ENCODE results near the gene PRR11.

Gene PRR11

DNA sequence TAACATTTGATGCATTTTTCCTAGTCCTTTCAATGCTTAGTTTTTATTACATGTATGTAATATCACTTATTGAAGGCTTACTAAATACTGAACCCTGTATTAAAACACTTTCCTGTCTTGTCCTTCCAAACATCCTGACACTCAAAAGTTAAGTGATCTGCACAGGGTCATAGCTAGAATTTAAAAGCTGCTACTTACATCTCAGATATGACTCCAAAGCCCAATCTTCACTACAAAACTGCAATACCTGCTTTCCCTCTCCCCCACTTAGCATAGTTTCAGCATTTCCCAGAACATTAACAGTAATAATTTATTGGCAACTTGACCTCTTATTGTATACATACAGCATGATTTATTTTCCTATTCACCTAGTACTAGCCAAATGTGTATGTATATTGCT, 44.6 kb upstream of the PRR11 start:
- Histone ChIP-seq H3K4me3 (ENCODE audit: low read depth in 1 of 2, low read length in 1 of 2) (no peak overlapping the region), H3K9me3 (no peaks in the 10 kb centered on the region), H3K27ac (no peak overlapping the region), H3K27me3 (no peaks in the 10 kb centered on the region), H3K36me3 (peaks cover 11% of the 10 kb centered on the region), H3K4me1 (ENCODE audit: control insufficient read depth in 1 of 2, insufficient read depth in 1 of 2, low read depth in 1 of 2, low read length in 1 of 2) (peaks cover 8 to 11% of the 10 kb centered on the region in 2 experiments)
- TF ChIP-seq, protein P1, sequence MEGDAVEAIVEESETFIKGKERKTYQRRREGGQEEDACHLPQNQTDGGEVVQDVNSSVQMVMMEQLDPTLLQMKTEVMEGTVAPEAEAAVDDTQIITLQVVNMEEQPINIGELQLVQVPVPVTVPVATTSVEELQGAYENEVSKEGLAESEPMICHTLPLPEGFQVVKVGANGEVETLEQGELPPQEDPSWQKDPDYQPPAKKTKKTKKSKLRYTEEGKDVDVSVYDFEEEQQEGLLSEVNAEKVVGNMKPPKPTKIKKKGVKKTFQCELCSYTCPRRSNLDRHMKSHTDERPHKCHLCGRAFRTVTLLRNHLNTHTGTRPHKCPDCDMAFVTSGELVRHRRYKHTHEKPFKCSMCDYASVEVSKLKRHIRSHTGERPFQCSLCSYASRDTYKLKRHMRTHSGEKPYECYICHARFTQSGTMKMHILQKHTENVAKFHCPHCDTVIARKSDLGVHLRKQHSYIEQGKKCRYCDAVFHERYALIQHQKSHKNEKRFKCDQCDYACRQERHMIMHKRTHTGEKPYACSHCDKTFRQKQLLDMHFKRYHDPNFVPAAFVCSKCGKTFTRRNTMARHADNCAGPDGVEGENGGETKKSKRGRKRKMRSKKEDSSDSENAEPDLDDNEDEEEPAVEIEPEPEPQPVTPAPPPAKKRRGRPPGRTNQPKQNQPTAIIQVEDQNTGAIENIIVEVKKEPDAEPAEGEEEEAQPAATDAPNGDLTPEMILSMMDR (IDR thresholded peaks at IDR 0.05), result no peak

GRCh38 chr17:59111539-59111938, 44.0 kb upstream of the PRR11 start:
- Histone ChIP-seq H3K27me3 (no peaks in the 10 kb centered on the region), H3K4me3 (ENCODE audit: low read depth in 1 of 2, low read length in 1 of 2) (no peak overlapping the region), H3K4me1 (ENCODE audit: control insufficient read depth in 1 of 2, insufficient read depth in 1 of 2, low read depth in 1 of 2, low read length in 1 of 2) (peaks cover 7 to 8% of the 10 kb centered on the region in 2 experiments), H3K9me3 (no peaks in the 10 kb centered on the region), H3K36me3 (peaks cover 11% of the 10 kb centered on the region), H3K27ac (no peak overlapping the region)
- TF ChIP-seq, protein P1 (IDR thresholded peaks at IDR 0.05), result no peak

GRCh38 chr17:59115474-59115873, 40.1 kb upstream of the PRR11 start:
- TF ChIP-seq, protein P1 (IDR thresholded peaks at IDR 0.05), result no peak
- H3K36me3 ChIP-seq, result peaks cover 27% of the 10 kb centered on the region
- no peaks in the 10 kb centered on the region for H3K9me3 ChIP-seq
- H3K4me1 ChIP-seq (ENCODE audit: control insufficient read depth in 1 of 2, insufficient read depth in 1 of 2, low read depth in 1 of 2, low read length in 1 of 2), result no peaks in the 10 kb centered on the region
- no peaks in the 10 kb centered on the region for H3K27me3 ChIP-seq
- H3K27ac ChIP-seq, result no peak overlapping the region
- H3K4me3 ChIP-seq (ENCODE audit: low read depth in 1 of 2, low read length in 1 of 2), result no peak overlapping the region

- no peak overlapping the region for H3K4me3 ChIP-seq (ENCODE audit: low read depth in 1 of 2, low read length in 1 of 2)
- TF ChIP-seq, protein P1 (IDR thresholded peaks at IDR 0.05), result no peak
- no peaks in the 10 kb centered on the region for H3K4me1 ChIP-seq (ENCODE audit: control insufficient read depth in 1 of 2, insufficient read depth in 1 of 2, low read depth in 1 of 2, low read length in 1 of 2)
- no peak overlapping the region for H3K27ac ChIP-seq
- no peaks in the 10 kb centered on the region for H3K9me3 ChIP-seq
- no peaks in the 10 kb centered on the region for H3K27me3 ChIP-seq
- peaks cover 23% of the 10 kb centered on the region for H3K36me3 ChIP-seq
Measured at GRCh38 chr17:59121901-59122480, 33.6 kb upstream of the PRR11 start.

DNA sequence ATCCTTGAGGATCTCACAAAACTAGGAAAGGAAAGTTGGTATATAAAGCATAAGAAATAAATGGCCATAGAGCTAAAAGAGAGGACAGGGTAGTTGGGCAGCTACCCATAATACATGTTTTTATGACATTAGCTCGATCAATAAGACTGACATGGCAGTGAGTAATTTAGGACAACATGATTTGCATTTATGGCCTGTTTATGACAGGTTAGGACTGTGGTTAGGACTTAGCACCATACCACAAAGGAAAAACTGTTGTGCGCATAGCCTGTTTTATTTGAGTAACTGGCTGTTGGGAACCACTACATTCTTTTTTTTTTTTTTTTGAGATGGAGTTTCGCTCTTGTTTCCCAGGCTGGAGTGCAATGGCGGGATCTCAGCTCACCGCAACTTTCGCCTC, 30.9 kb upstream of the PRR11 start:
- no peaks in the 10 kb centered on the region for H3K4me1 ChIP-seq (ENCODE audit: control insufficient read depth in 1 of 2, insufficient read depth in 1 of 2, low read depth in 1 of 2, low read length in 1 of 2)
- TF ChIP-seq, protein P1 (IDR thresholded peaks at IDR 0.05), result no peak
- no peaks in the 10 kb centered on the region for H3K27me3 ChIP-seq
- no peak overlapping the region for H3K27ac ChIP-seq
- no peaks in the 10 kb centered on the region for H3K9me3 ChIP-seq
- peaks cover 24% of the 10 kb centered on the region for H3K36me3 ChIP-seq
- H3K4me3 ChIP-seq (ENCODE audit: low read depth in 1 of 2, low read length in 1 of 2), result no peak overlapping the region

All from neutrophil (primary cell).